ENCODE measurements around the gene CNTNAP5.
"Not testable (repeated sequence)": the region's sequence is repeated elsewhere in the genome, so short reads cannot be mapped to it uniquely, and the experiment has no call there.

The CNTNAP5 gene

GRCh38 chr2:124327303-124327702 lies 302.2 kb downstream of the CNTNAP5 start:
- no peaks in the 10 kb centered on the region for H3K27me3 ChIP-seq (ENCODE audit: insufficient read depth, low read length)
- H3K9me3 ChIP-seq (ENCODE audit: low read length) = no peaks in the 10 kb centered on the region
- no peak overlapping the region for H3K4me3 ChIP-seq (ENCODE audit: low read length)
- no peaks in the 10 kb centered on the region for H3K36me3 ChIP-seq (ENCODE audit: insufficient read depth, low read length)
- no peak overlapping the region for H2AFZ ChIP-seq (ENCODE audit: low read depth, low read length)
- peaks cover 7% of the 10 kb centered on the region for H3K4me1 ChIP-seq (ENCODE audit: insufficient read depth, low read length)

GRCh38 chr2:124328397-124328796 lies 303.3 kb downstream of the CNTNAP5 start:
- no peaks in the 10 kb centered on the region for H3K27me3 ChIP-seq (ENCODE audit: insufficient read depth, low read length)
- no peaks in the 10 kb centered on the region for H3K36me3 ChIP-seq (ENCODE audit: insufficient read depth, low read length)
- no peaks in the 10 kb centered on the region for H3K9me3 ChIP-seq (ENCODE audit: low read length)
- H3K4me3 ChIP-seq (ENCODE audit: low read length) = no peak overlapping the region
- H3K4me1 ChIP-seq (ENCODE audit: insufficient read depth, low read length) = peaks cover 7% of the 10 kb centered on the region
- H2AFZ ChIP-seq (ENCODE audit: low read depth, low read length) = no peak overlapping the region

- Histone ChIP-seq H3K4me1 (ENCODE audit: insufficient read depth, low read length) (no peaks in the 10 kb centered on the region), H3K9me3 (ENCODE audit: low read length) (no peaks in the 10 kb centered on the region), H3K27me3 (ENCODE audit: insufficient read depth, low read length) (no peaks in the 10 kb centered on the region), H3K36me3 (ENCODE audit: insufficient read depth, low read length) (no peaks in the 10 kb centered on the region), H2AFZ (ENCODE audit: low read depth, low read length) (no peak overlapping the region), H3K4me3 (ENCODE audit: low read length) (no peak overlapping the region)
These were observed 308.7 kb downstream of the CNTNAP5 start for GRCh38 chr2:124333784-124334183.

GRCh38 chr2:124335058-124335457 lies 310.0 kb downstream of the CNTNAP5 start:
- no peaks in the 10 kb centered on the region for H3K4me1 ChIP-seq (ENCODE audit: insufficient read depth, low read length)
- H3K9me3 ChIP-seq (ENCODE audit: low read length) = no peaks in the 10 kb centered on the region
- H3K4me3 ChIP-seq (ENCODE audit: low read length) = no peak overlapping the region
- H3K36me3 ChIP-seq (ENCODE audit: insufficient read depth, low read length) = no peaks in the 10 kb centered on the region
- no peak overlapping the region for H2AFZ ChIP-seq (ENCODE audit: low read depth, low read length)
- no peaks in the 10 kb centered on the region for H3K27me3 ChIP-seq (ENCODE audit: insufficient read depth, low read length)

GRCh38 chr2:124339709-124340108 lies 314.6 kb downstream of the CNTNAP5 start:
- Histone ChIP-seq H3K27me3 (ENCODE audit: insufficient read depth, low read length) (no peaks in the 10 kb centered on the region), H2AFZ (ENCODE audit: low read depth, low read length) (no peak overlapping the region), H3K4me1 (ENCODE audit: insufficient read depth, low read length) (no peaks in the 10 kb centered on the region), H3K9me3 (ENCODE audit: low read length) (no peaks in the 10 kb centered on the region), H3K4me3 (ENCODE audit: low read length) (no peak overlapping the region), H3K36me3 (ENCODE audit: insufficient read depth, low read length) (no peaks in the 10 kb centered on the region)

- H3K4me1 ChIP-seq (ENCODE audit: insufficient read depth, low read length) = no peaks in the 10 kb centered on the region
- H3K27me3 ChIP-seq (ENCODE audit: insufficient read depth, low read length) = no peaks in the 10 kb centered on the region
- no peak overlapping the region for H3K4me3 ChIP-seq (ENCODE audit: low read length)
- H3K9me3 ChIP-seq (ENCODE audit: low read length) = no peaks in the 10 kb centered on the region
- no peak overlapping the region for H2AFZ ChIP-seq (ENCODE audit: low read depth, low read length)
- no peaks in the 10 kb centered on the region for H3K36me3 ChIP-seq (ENCODE audit: insufficient read depth, low read length)
These were observed 318.9 kb downstream of the CNTNAP5 start for GRCh38 chr2:124343827-124344498.

- Histone ChIP-seq H3K9me3 (ENCODE audit: low read length) (no peaks in the 10 kb centered on the region), H3K36me3 (ENCODE audit: insufficient read depth, low read length) (no peaks in the 10 kb centered on the region), H2AFZ (ENCODE audit: low read depth, low read length) (no peak overlapping the region), H3K4me3 (ENCODE audit: low read length) (no peak overlapping the region), H3K27me3 (ENCODE audit: insufficient read depth, low read length) (no peaks in the 10 kb centered on the region), H3K4me1 (ENCODE audit: insufficient read depth, low read length) (no peaks in the 10 kb centered on the region)
These were observed 322.1 kb downstream of the CNTNAP5 start for GRCh38 chr2:124347209-124347608.

GRCh38 chr2:124353656-124354055 lies 328.6 kb downstream of the CNTNAP5 start:
- Histone ChIP-seq H3K36me3 (ENCODE audit: insufficient read depth, low read length) (no peaks in the 10 kb centered on the region), H3K4me3 (ENCODE audit: low read length) (no peak overlapping the region), H3K9me3 (ENCODE audit: low read length) (no peaks in the 10 kb centered on the region), H3K4me1 (ENCODE audit: insufficient read depth, low read length) (no peaks in the 10 kb centered on the region), H3K27me3 (ENCODE audit: insufficient read depth, low read length) (no peaks in the 10 kb centered on the region), H2AFZ (ENCODE audit: low read depth, low read length) (no peak overlapping the region)

GRCh38 chr2:124354466-124354865 lies 329.4 kb downstream of the CNTNAP5 start:
- Histone ChIP-seq H3K36me3 (ENCODE audit: insufficient read depth, low read length) (no peaks in the 10 kb centered on the region), H2AFZ (ENCODE audit: low read depth, low read length) (no peak overlapping the region), H3K27me3 (ENCODE audit: insufficient read depth, low read length) (no peaks in the 10 kb centered on the region), H3K4me3 (ENCODE audit: low read length) (no peak overlapping the region), H3K4me1 (ENCODE audit: insufficient read depth, low read length) (no peaks in the 10 kb centered on the region), H3K9me3 (ENCODE audit: low read length) (no peaks in the 10 kb centered on the region)

GRCh38 chr2:124361966-124362365 lies 336.9 kb downstream of the CNTNAP5 start:
- H3K36me3 ChIP-seq (ENCODE audit: insufficient read depth, low read length); H3K27me3 ChIP-seq (ENCODE audit: insufficient read depth, low read length); H3K9me3 ChIP-seq (ENCODE audit: low read length); H2AFZ ChIP-seq (ENCODE audit: low read depth, low read length); H3K4me1 ChIP-seq (ENCODE audit: insufficient read depth, low read length); H3K4me3 ChIP-seq (ENCODE audit: low read length): not testable (repeated sequence)

- H3K27me3 ChIP-seq (ENCODE audit: insufficient read depth, low read length) = no peaks in the 10 kb centered on the region
- no peak overlapping the region for H3K4me3 ChIP-seq (ENCODE audit: low read length)
- H3K9me3 ChIP-seq (ENCODE audit: low read length) = no peaks in the 10 kb centered on the region
- H2AFZ ChIP-seq (ENCODE audit: low read depth, low read length) = no peak overlapping the region
- no peaks in the 10 kb centered on the region for H3K36me3 ChIP-seq (ENCODE audit: insufficient read depth, low read length)
- H3K4me1 ChIP-seq (ENCODE audit: insufficient read depth, low read length) = no peaks in the 10 kb centered on the region
These were observed 344.1 kb downstream of the CNTNAP5 start for GRCh38 chr2:124369181-124369580.

- H3K36me3 ChIP-seq (ENCODE audit: insufficient read depth, low read length) = no peaks in the 10 kb centered on the region
- H3K4me3 ChIP-seq (ENCODE audit: low read length) = no peak overlapping the region
- no peaks in the 10 kb centered on the region for H3K9me3 ChIP-seq (ENCODE audit: low read length)
- H3K4me1 ChIP-seq (ENCODE audit: insufficient read depth, low read length) = no peaks in the 10 kb centered on the region
- no peak overlapping the region for H2AFZ ChIP-seq (ENCODE audit: low read depth, low read length)
- H3K27me3 ChIP-seq (ENCODE audit: insufficient read depth, low read length) = no peaks in the 10 kb centered on the region
These were observed 355.2 kb downstream of the CNTNAP5 start for GRCh38 chr2:124380221-124380749.

GRCh38 chr2:124382067-124382618 lies 357.1 kb downstream of the CNTNAP5 start:
- Histone ChIP-seq H3K4me1 (ENCODE audit: insufficient read depth, low read length) (no peaks in the 10 kb centered on the region), H3K4me3 (ENCODE audit: low read length) (no peak overlapping the region), H3K9me3 (ENCODE audit: low read length) (no peaks in the 10 kb centered on the region), H3K27me3 (ENCODE audit: insufficient read depth, low read length) (no peaks in the 10 kb centered on the region), H3K36me3 (ENCODE audit: insufficient read depth, low read length) (no peaks in the 10 kb centered on the region), H2AFZ (ENCODE audit: low read depth, low read length) (no peak overlapping the region)

- no peak overlapping the region for H2AFZ ChIP-seq (ENCODE audit: low read depth, low read length)
- H3K9me3 ChIP-seq (ENCODE audit: low read length) = no peaks in the 10 kb centered on the region
- no peaks in the 10 kb centered on the region for H3K4me1 ChIP-seq (ENCODE audit: insufficient read depth, low read length)
- H3K4me3 ChIP-seq (ENCODE audit: low read length) = no peak overlapping the region
- H3K36me3 ChIP-seq (ENCODE audit: insufficient read depth, low read length) = no peaks in the 10 kb centered on the region
- no peaks in the 10 kb centered on the region for H3K27me3 ChIP-seq (ENCODE audit: insufficient read depth, low read length)
These were observed 370.9 kb downstream of the CNTNAP5 start for GRCh38 chr2:124395961-124396360.
